Astrocyte (in vitro differentiated cells and primary cell): ENCODE measurements around the gene IRGC. TPM values are rescaled to one million over a fixed set of nuclear protein-coding genes. Genes with fewer than 3 reads are reported as not detected.

Source experiments
- DNase-seq: peaks from one replicate; pipeline ENCODE4 v3.0.0-alpha.2; 2010; ENCODE audit warnings: low read depth
- FAIRE-seq: peaks from 2 replicates; lab custom pipeline; 2011; peaks lifted over from hg19 to GRCh38; lab: Jason Lieb, UNC
- H2AFZ ChIP-seq: 2 replicates; pipeline ENCODE4 v1.6.0; 2012; ENCODE audit warnings: low read depth, low read length, inconsistent platforms
- H3K27ac ChIP-seq: 2 replicates; pipeline ENCODE4 v1.5.1; 2011; ENCODE audit warnings: low read depth, low read length, inconsistent platforms
- H3K27me3 ChIP-seq: 2 replicates; pipeline ENCODE4 v1.6.0; 2011; ENCODE audit warnings: low read length, inconsistent platforms; ENCODE audit not compliant: insufficient read depth
- H3K36me3 ChIP-seq: 2 replicates; pipeline ENCODE4 v1.5.1; 2011; ENCODE audit warnings: low read length, inconsistent platforms; ENCODE audit not compliant: insufficient read depth
- H3K4me1 ChIP-seq: 2 replicates; pipeline ENCODE4 v1.5.1; 2011; ENCODE audit warnings: low read length, inconsistent platforms; ENCODE audit not compliant: insufficient read depth
- H3K4me2 ChIP-seq: 2 replicates; pipeline ENCODE4 v1.6.0; 2012; ENCODE audit warnings: low read length, inconsistent platforms
- H3K4me3 ChIP-seq: 2 replicates; pipeline ENCODE4 v1.5.1; 2011; ENCODE audit warnings: low read depth, mild to moderate bottlenecking, low read length, inconsistent platforms; ENCODE audit not compliant: insufficient read depth
- H3K79me2 ChIP-seq: 2 replicates; pipeline ENCODE4 v1.6.0; 2012; ENCODE audit warnings: mild to moderate bottlenecking, low read length, inconsistent platforms; ENCODE audit not compliant: insufficient read depth
- H3K9ac ChIP-seq: 2 replicates; pipeline ENCODE4 v1.6.0; 2012; ENCODE audit warnings: mild to moderate bottlenecking, low read length, inconsistent platforms
- H3K9me3 ChIP-seq: 2 replicates; pipeline ENCODE4 v1.5.1; 2012; ENCODE audit warnings: low read depth, mild to moderate bottlenecking, low read length, inconsistent platforms; ENCODE audit not compliant: insufficient read depth
- H4K20me1 ChIP-seq: 2 replicates; pipeline ENCODE4 v1.6.0; 2012; ENCODE audit warnings: low read length, inconsistent platforms; ENCODE audit not compliant: insufficient read depth
- H3K27ac Mint-ChIP-seq: one replicate; pipeline ENCODE4 v1.8.0; 2021; ENCODE audit warnings: mild to moderate bottlenecking, mixed read lengths; ENCODE audit not compliant: unreplicated experiment
- H3K27me3 Mint-ChIP-seq: one replicate; pipeline ENCODE4 v1.8.0; 2021; ENCODE audit warnings: low read depth, mixed read lengths; ENCODE audit not compliant: unreplicated experiment
- H3K36me3 Mint-ChIP-seq: one replicate; pipeline ENCODE4 v1.8.0; 2021; ENCODE audit warnings: low read depth, mixed read lengths; ENCODE audit not compliant: unreplicated experiment
- H3K4me1 Mint-ChIP-seq: one replicate; pipeline ENCODE4 v1.8.0; 2021; ENCODE audit warnings: low read depth, mixed read lengths; ENCODE audit not compliant: unreplicated experiment
- H3K4me3 Mint-ChIP-seq: one replicate; pipeline ENCODE4 v1.8.0; 2021; ENCODE audit warnings: mild to moderate bottlenecking, moderate library complexity, mixed read lengths; ENCODE audit not compliant: unreplicated experiment
- H3K9me3 Mint-ChIP-seq: one replicate; pipeline ENCODE4 v1.8.0; 2021; ENCODE audit warnings: mild to moderate bottlenecking, mixed read lengths; ENCODE audit not compliant: unreplicated experiment
- CTCF ChIP-seq: IDR thresholded peaks from 2 replicates; pipeline ENCODE4 v1.5.1; 2011; ENCODE audit warnings: low read depth, mild to moderate bottlenecking, inconsistent platforms, low read length, moderate library complexity; ENCODE audit not compliant: insufficient read depth
- EZH2 ChIP-seq: IDR thresholded peaks from 2 replicates; pipeline ENCODE4 v1.6.1; 2012; ENCODE audit warnings: mild to moderate bottlenecking, low read length, inconsistent platforms; ENCODE audit not compliant: insufficient read depth
- total RNA-seq: library from RNA; stranded (reverse); gene quantifications from 2 replicates; pipeline ENCODE4 v1.2.1, GENCODE V29; 2021

IRGC gene
- total RNA-seq, 1 donor from 2014 or later: not detected

GRCh38 chr19:43699506-43700394 is 16.1 kb upstream of the IRGC start:
- peaks cover 7% of the 10 kb centered on the region for H3K9me3 ChIP-seq
- peak overlapping the region; percentile 87 for H3K27ac ChIP-seq
- H2AFZ ChIP-seq: peak overlapping the region; percentile 89
- H3K36me3 ChIP-seq: no peaks in the 10 kb centered on the region
- H3K4me3 ChIP-seq: no peak overlapping the region
- Mint-ChIP-seq H3K27ac (peak overlapping the region; percentile 34), H3K9me3 (peaks cover 3% of the 10 kb centered on the region), H3K36me3 (peaks cover 2% of the 10 kb centered on the region), H3K4me3 (no peak overlapping the region), H3K27me3 (peaks cover 41% of the 10 kb centered on the region), H3K4me1 (peaks cover 7% of the 10 kb centered on the region)
- no peaks in the 10 kb centered on the region for H3K79me2 ChIP-seq
- DNase-seq (peak; percentile 43), FAIRE-seq (no peak)
- H3K4me1 ChIP-seq: peaks cover 19% of the 10 kb centered on the region
- peak overlapping the region; percentile 76 for H3K9ac ChIP-seq
- H4K20me1 ChIP-seq: no peaks in the 10 kb centered on the region
- H3K4me2 ChIP-seq: peak overlapping the region; percentile 79
- peaks cover 3% of the 10 kb centered on the region for H3K27me3 ChIP-seq
- TF ChIP-seq CTCF: no peak
- no peak for TF ChIP-seq EZH2

- peaks cover 7% of the 10 kb centered on the region for H3K4me1 Mint-ChIP-seq
- H3K27me3 Mint-ChIP-seq: peaks cover 36% of the 10 kb centered on the region
- no peak overlapping the region for H3K4me3 Mint-ChIP-seq
- H4K20me1 ChIP-seq: no peaks in the 10 kb centered on the region
- H3K9me3 Mint-ChIP-seq: peaks cover 3% of the 10 kb centered on the region
- peak overlapping the region; percentile 79 for H3K4me2 ChIP-seq
- H3K4me3 ChIP-seq: peak overlapping the region; percentile 12
- no peaks in the 10 kb centered on the region for H3K79me2 ChIP-seq
- DNase-seq: peak; percentile 79
- no peaks in the 10 kb centered on the region for H3K36me3 ChIP-seq
- H2AFZ ChIP-seq: peak overlapping the region; percentile 89
- H3K36me3 Mint-ChIP-seq: peaks cover under 1% of the 10 kb centered on the region
- peaks cover 7% of the 10 kb centered on the region for H3K9me3 ChIP-seq
- TF ChIP-seq EZH2: no peak
- TF ChIP-seq CTCF: no peak
- H3K9ac ChIP-seq: peak overlapping the region; percentile 76
- peaks cover 3% of the 10 kb centered on the region for H3K27me3 ChIP-seq
- peak overlapping the region; percentile 34 for H3K27ac Mint-ChIP-seq
- no peak for FAIRE-seq
- H3K4me1 ChIP-seq: peaks cover 19% of the 10 kb centered on the region
- H3K27ac ChIP-seq: peak overlapping the region; percentile 87
These were observed 15.4 kb upstream of the IRGC start for GRCh38 chr19:43700395-43701000.
